ENCODE measurements around the gene MYRIP.
"Not testable (repeated sequence)": the region's sequence is repeated elsewhere in the genome, so short reads cannot be mapped to it uniquely, and the experiment has no call there.

Gene MYRIP

DNA sequence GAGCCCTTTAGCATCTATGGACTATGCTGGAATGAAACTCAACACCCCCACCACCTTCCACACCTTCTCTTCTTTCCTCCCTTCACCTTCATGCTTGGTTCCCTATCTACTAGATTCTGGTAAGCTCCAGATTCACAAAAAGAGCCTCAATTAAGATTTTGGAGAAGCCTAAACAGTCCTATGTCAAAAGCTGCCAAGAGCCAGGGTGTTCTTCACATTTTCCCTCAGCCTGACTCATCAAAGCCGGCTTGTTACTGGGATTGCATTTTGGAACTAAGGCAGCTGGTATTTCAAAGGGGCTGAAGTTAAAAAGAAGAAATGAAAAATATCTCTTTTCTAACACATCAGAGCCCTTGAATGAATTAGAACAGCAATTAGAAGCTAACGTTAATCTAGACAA, 247.7 kb downstream of the MYRIP start:
- Mint-ChIP-seq H3K27ac (no peak overlapping the region), H3K36me3 (ENCODE audit: low read depth) (no peaks in the 10 kb centered on the region), H3K4me3 (no peak overlapping the region), H3K9me3 (peaks cover 7% of the 10 kb centered on the region), H3K27me3 (ENCODE audit: low read depth, poor library complexity) (no peaks in the 10 kb centered on the region), H3K4me1 (no peaks in the 10 kb centered on the region)
- TF ChIP-seq, protein P1, sequence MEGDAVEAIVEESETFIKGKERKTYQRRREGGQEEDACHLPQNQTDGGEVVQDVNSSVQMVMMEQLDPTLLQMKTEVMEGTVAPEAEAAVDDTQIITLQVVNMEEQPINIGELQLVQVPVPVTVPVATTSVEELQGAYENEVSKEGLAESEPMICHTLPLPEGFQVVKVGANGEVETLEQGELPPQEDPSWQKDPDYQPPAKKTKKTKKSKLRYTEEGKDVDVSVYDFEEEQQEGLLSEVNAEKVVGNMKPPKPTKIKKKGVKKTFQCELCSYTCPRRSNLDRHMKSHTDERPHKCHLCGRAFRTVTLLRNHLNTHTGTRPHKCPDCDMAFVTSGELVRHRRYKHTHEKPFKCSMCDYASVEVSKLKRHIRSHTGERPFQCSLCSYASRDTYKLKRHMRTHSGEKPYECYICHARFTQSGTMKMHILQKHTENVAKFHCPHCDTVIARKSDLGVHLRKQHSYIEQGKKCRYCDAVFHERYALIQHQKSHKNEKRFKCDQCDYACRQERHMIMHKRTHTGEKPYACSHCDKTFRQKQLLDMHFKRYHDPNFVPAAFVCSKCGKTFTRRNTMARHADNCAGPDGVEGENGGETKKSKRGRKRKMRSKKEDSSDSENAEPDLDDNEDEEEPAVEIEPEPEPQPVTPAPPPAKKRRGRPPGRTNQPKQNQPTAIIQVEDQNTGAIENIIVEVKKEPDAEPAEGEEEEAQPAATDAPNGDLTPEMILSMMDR (IDR thresholded peaks at IDR 0.05) = no peak
- no peak for DNase-seq

DNA sequence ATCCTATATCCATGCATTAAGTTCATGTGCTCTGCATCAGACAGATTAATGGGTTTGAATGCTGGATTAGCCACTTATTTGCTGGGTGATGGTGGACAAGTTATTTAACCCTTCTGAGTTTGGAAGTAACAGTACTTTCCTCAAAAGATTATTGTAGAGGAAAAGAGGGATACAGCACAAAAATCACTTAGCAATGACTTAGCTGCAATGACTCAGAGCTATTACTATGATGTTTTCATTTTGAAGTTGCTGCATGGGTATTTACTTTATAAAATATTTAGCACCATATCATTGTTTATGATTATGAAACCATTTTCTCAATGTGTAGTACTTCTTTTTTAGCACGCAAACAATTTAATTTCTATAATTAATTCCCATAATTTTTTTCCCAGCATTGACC, 248.4 kb downstream of the MYRIP start:
- Mint-ChIP-seq H3K36me3 (ENCODE audit: low read depth) (no peaks in the 10 kb centered on the region), H3K27me3 (ENCODE audit: low read depth, poor library complexity) (no peaks in the 10 kb centered on the region), H3K27ac (no peak overlapping the region), H3K4me1 (no peaks in the 10 kb centered on the region), H3K4me3 (no peak overlapping the region), H3K9me3 (peaks cover 7% of the 10 kb centered on the region)
- TF ChIP-seq, protein P1 (IDR thresholded peaks at IDR 0.05) = no peak
- no peak for DNase-seq

DNA sequence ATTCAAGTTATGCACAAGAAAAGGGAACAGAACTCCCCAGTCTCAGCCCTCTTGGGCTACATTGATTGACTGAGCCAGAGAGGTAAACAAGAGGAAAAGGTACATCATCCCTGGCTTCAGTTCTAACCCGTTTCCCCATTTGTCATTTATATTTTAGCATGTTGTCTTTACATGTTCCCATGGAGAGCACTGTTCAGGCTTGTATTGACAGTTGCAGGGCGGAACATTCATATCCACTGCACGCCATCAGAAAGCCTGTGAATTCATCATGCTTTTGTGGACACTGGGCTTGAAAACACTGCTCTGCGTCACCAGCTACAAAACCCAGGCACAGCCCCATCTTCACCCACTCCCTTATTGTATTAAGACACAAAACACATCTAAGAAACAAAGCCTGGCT, 259.2 kb downstream of the MYRIP start:
- H3K27me3 Mint-ChIP-seq (ENCODE audit: low read depth, poor library complexity) = peaks cover 6% of the 10 kb centered on the region
- H3K9me3 Mint-ChIP-seq = no peaks in the 10 kb centered on the region
- H3K36me3 Mint-ChIP-seq (ENCODE audit: low read depth) = no peaks in the 10 kb centered on the region
- no peak for DNase-seq
- H3K4me1 Mint-ChIP-seq = peaks cover 8% of the 10 kb centered on the region
- TF ChIP-seq, protein P1 (IDR thresholded peaks at IDR 0.05) = no peak
- no peak overlapping the region for H3K4me3 Mint-ChIP-seq
- no peak overlapping the region for H3K27ac Mint-ChIP-seq

DNA sequence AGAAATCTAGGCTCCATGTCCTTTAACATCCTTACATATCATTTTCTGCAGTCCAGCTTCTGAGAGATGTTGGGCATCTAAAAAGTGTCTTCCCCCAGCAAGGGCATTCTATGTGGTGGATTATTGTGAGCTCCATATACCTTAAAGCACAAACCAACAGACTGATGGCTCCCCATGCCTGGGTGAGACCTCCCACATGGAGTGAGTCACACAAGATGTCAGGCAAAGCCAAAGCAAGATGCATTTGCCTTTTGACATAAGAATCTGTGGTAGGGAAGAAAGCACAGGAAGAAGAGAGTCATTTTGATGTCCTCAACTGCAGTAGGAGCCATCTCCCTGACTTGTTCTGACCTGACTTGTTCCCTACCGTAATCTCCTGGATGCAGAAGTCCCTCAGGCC, 261.4 kb downstream of the MYRIP start:
- Mint-ChIP-seq H3K9me3 (no peaks in the 10 kb centered on the region), H3K4me1 (peaks cover 9% of the 10 kb centered on the region), H3K27ac (no peak overlapping the region), H3K4me3 (no peak overlapping the region), H3K27me3 (ENCODE audit: low read depth, poor library complexity) (peaks cover 4% of the 10 kb centered on the region), H3K36me3 (ENCODE audit: low read depth) (no peaks in the 10 kb centered on the region)
- no peak for DNase-seq
- TF ChIP-seq, protein P1 (IDR thresholded peaks at IDR 0.05) = no peak

DNA sequence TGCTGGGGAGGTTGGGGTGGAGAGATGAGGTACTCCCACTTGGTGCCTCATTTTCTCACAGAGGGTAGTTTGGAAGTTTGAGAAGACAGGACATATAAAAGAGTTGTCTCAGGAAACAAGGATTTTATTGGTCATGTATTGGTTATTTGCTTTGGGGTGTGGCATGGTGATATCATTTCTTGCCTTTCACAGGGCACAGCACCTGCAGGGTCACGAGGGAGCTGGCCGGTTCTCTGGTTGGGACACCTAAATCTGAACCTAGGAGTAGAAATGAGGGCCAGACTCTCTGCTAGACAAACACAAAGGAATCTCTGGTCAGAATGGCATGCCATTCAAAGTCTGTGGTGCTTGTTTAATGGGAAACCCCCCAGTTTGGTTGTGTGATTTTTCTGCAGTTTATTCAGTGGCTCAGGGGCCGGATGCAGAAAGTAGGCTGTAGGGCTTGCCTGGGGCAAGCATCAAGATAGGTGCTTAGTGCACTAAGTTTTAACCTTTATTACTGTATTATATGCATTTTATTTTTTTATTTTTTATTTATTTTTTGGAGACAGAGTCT, 262.4 kb downstream of the MYRIP start:
- Mint-ChIP-seq H3K4me1 (peaks cover 10% of the 10 kb centered on the region), H3K4me3 (no peak overlapping the region), H3K9me3 (peaks cover 9% of the 10 kb centered on the region), H3K36me3 (ENCODE audit: low read depth) (peaks cover 2% of the 10 kb centered on the region), H3K27ac (no peak overlapping the region), H3K27me3 (ENCODE audit: low read depth, poor library complexity) (peaks cover 4% of the 10 kb centered on the region)
- no peak for DNase-seq
- TF ChIP-seq, protein P1 (IDR thresholded peaks at IDR 0.05) = no peak

DNA sequence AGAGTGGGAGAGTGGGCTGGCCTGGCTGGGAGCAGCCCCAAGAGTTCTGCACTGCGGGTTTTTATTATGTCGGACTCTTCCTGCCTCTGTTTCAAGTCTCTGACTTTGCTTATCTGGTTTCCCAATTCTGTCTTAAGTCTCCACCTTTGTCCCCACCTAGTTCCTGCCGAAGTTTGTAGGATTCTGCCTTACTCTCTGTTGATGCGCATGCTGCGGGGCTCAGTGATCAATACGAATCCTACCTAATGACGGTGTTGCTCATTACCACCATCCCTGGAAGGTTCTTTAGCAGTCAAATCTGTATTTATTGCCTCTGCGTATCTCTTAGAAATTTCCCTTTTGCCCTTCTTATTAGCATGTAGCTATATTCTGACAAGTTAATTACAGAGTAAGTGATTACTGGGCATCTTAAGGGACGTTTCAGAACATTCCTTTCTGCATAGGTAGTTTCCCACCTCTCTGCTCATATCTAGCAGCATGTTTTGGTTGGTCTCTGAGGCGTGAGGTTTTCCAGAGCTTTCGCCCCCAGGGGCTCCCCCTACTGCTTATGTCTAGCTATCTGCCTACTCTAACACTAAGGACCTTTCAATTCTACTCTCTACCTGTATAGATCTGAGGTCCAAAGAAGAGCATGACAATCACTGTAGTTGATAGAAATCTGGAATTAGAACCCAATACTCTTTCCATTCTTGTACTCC, 264.1 kb downstream of the MYRIP start:
- TF ChIP-seq, protein P1 (IDR thresholded peaks at IDR 0.05) = peak; percentile 21
- Mint-ChIP-seq H3K27me3 (ENCODE audit: low read depth, poor library complexity) (no peaks in the 10 kb centered on the region), H3K27ac (peak overlapping the region; percentile 69), H3K36me3 (ENCODE audit: low read depth) (peaks cover 6% of the 10 kb centered on the region), H3K4me1 (peaks cover 14% of the 10 kb centered on the region), H3K4me3 (no peak overlapping the region), H3K9me3 (peaks cover 16% of the 10 kb centered on the region)
- DNase-seq = peak; percentile 19

DNA sequence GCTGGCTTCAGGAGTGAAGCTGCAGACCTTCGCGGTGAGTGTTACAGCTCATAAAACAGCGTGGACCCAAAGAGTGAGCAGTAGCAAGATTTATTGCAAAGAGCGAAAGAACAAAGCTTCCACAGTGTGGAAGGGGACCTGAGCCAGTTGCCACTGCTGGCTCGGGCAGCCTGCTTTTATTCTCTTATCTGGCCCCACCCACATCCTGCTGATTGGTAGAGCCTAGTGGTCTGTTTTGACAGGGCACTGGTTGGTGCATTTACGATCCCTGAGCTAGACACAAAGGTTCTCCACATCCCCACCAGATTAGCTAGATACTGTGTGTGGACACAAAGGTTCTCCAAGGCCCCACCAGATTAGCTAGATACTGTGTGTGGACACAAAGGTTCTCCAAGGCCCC, 267.7 kb downstream of the MYRIP start:
- not testable (repeated sequence) for DNase-seq; H3K27me3 Mint-ChIP-seq (ENCODE audit: low read depth, poor library complexity); H3K4me3 Mint-ChIP-seq; H3K36me3 Mint-ChIP-seq (ENCODE audit: low read depth)
- H3K9me3 Mint-ChIP-seq = peaks cover 29% of the 10 kb centered on the region
- peaks cover 14% of the 10 kb centered on the region for H3K4me1 Mint-ChIP-seq
- peak overlapping the region; percentile 24 for H3K27ac Mint-ChIP-seq

DNA sequence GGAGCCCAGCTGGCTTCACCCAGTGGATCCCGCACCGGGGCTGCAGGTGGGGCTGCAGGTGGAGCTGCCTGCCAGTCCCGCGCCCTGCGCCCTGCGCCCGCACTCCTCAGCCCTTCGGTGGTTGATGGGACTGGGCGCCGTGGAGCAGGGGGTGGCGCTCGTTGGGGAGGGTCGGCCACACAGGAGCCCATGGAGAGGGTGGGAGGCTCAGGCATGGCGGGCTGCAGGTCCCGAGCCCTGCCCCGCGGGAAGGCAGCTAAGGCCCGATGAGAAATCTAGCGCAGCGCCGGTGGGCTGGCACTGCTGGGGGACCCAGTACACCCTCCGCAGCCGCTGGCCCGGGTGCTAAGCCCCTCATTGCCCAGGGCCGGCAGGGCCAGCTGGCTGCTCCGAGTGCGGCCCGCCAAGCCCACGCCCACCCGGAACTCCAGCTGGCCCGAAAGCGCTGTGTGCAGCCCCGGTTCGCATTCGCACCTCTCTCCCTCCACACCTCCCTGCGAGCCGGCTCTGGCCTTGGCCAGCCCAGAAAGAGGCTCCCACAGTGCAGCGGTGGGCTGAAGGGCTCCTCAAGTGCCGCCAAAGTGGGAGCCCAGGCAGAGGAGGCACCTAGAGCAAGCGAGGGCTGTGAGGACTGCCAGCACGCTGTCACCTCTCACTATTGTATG, 268.6 kb downstream of the MYRIP start:
- Mint-ChIP-seq H3K4me1 (peaks cover 13% of the 10 kb centered on the region), H3K9me3 (peaks cover 30% of the 10 kb centered on the region)
- H3K27ac Mint-ChIP-seq; H3K36me3 Mint-ChIP-seq (ENCODE audit: low read depth); H3K27me3 Mint-ChIP-seq (ENCODE audit: low read depth, poor library complexity); H3K4me3 Mint-ChIP-seq; DNase-seq: not testable (repeated sequence)

All from nephron progenitor cell (in vitro differentiated cells).